Glomerular visceral epithelial cell (primary cell): Measurements from ENCODE around the gene ATP11B.

Source experiments
- DNase-seq: peaks from one replicate; pipeline ENCODE4 v3.0.0-alpha.2; 2016; ENCODE audit errors: extremely low spot score

Gene ATP11B

GRCh38 chr3:182957226-182957625 lies 163.9 kb downstream of the ATP11B start:
- no peak for DNase-seq

DNA sequence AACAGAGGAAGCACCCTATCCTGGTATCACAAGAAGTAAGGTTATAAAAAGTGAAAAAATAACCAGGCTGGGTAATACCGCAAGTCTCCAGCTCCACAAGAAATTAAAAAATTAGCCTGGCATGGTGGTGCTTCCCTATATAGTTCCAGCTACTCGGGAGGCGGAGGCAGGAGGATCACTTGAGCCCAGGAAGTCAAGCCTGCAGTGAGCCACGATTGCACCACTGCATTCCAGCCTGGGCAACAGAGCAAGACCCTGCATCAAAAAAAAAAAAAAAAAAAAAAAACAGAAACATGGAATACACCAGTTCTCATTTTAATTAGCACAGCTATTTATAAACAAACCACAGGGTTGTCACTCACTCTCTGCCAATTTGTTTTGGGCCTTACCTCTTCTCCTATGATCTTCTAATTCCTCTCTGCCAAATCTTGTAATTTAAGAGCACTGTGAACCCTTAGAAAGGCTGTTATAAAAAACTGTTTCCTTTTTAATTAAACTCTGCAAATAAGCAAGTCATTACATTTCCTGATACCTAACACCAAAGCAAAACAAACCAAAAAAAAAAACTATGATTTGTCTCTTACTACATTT lies 164.5 kb downstream of the ATP11B start:
- no peak for DNase-seq

- DNase-seq = no peak
These were observed 166.4 kb downstream of the ATP11B start for GRCh38 chr3:182959474-182960350.

GRCh38 chr3:182962166-182962565 lies 168.9 kb downstream of the ATP11B start:
- no peak for DNase-seq

DNA sequence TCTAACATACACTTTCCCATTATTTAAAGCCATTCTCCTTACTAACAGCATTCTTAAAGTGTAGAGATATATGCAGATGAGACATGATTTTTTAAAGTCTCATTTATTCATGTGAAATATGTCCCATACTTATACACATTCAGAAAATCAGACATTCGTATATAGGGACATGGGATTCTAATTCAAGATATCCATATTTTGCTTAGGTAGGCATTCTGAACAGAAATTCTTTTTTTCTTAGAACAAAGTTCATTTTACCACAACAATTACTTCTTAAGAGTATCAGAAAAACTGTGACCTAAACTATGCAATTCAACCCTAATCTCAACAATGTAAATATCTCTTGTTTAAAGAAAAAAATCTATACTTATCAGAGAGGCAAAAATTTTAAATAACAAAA lies 170.9 kb downstream of the ATP11B start:
- DNase-seq = no peak

DNA sequence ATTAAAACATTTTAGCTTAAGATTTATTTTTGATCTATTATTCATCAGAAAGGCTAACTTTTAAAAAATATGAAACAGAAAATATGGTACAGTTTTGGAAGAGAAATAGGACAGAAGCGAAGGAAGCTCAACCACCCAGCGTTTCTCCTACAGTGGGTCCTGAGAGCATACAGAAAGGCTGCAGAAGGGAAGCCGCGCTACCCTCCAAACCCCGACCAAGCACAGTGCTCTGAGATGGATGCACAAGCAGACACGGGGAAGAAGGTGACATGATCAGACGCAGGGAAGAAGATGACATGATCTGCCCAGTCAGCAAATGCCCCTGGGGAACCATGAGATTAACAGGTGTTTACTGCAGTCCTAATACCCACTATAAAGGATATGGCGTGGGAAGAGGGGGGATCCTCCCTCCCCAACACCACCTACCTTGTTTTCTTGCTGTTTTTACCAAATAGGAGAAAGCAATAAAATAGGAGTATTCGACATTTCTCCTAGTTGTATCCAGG lies 172.6 kb downstream of the ATP11B start:
- DNase-seq = no peak

GRCh38 chr3:182967218-182968204 lies 174.2 kb downstream of the ATP11B start:
- DNase-seq = no peak

GRCh38 chr3:182969277-182969676 lies 176.0 kb downstream of the ATP11B start:
- peak; percentile 21 for DNase-seq

- DNase-seq = no peak
These were observed 176.5 kb downstream of the ATP11B start for GRCh38 chr3:182969853-182970252.

GRCh38 chr3:182970811-182971418 lies 177.6 kb downstream of the ATP11B start:
- no peak for DNase-seq
